GM12891 (cell line): ENCODE measurements around the gene TEAD1.

Experiments
- DNase-seq: peaks from one replicate; pipeline ENCODE4 v3.0.0; 2011; ENCODE audit warnings: low spot score; ENCODE audit not compliant: insufficient read length
- FAIRE-seq: peaks from 2 replicates; lab custom pipeline; 2011; peaks lifted over from hg19 to GRCh38; lab: Jason Lieb, UNC
- PAX5 ChIP-seq: IDR thresholded peaks from 2 replicates; pipeline ENCODE4 v1.6.1; 2011; ENCODE audit warnings: low read length, moderate library complexity, mild to moderate bottlenecking; ENCODE audit not compliant: insufficient read depth, severe bottlenecking
- POLR2A ChIP-seq: IDR thresholded peaks from 2 replicates; pipeline ENCODE4 v1.6.1; 2011; ENCODE audit warnings: low read depth, low read length, control low read depth
- POLR2AphosphoS5 ChIP-seq: IDR thresholded peaks from 2 replicates; pipeline ENCODE4 v1.6.1; 2011; ENCODE audit warnings: low read depth, low read length, control low read depth
- POU2F2 ChIP-seq: IDR thresholded peaks from 2 replicates; pipeline ENCODE4 v1.6.1; 2011; ENCODE audit warnings: low read depth, mild to moderate bottlenecking, control low read depth, low read length, moderate library complexity
- SPI1 ChIP-seq: IDR thresholded peaks from 2 replicates; pipeline ENCODE4 v1.6.1; 2011; ENCODE audit warnings: low read depth, low read length, control low read depth
- TAF1 ChIP-seq: IDR thresholded peaks from 2 replicates; pipeline ENCODE4 v1.6.1; 2011; ENCODE audit warnings: low read depth, low read length, control low read depth

TEAD1 gene

DNA sequence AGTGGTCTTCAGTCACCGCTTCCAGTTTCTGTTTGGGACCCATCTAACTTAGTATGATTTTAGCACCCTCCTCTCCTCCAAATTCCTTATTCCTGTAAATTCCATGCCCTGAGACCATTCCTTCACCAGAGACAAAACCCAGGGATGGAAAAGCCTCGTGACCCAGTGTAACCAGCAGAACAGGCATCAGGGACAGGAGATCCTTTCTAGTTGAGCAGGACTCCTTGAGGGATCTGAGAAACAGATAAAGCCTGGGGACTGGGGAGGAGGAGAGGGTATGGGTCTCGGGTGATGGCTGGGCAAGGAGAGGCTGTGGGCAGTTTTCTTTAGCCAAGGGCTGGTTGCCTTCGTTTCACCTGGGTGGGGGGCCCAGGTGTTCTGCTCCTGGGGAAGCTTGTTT is 40.9 kb downstream of the TEAD1 start:
- no peak for FAIRE-seq
- DNase-seq: no peak
- no peak for TF ChIP-seq SPI1
- no peak for TF ChIP-seq POLR2A
- no peak for TF ChIP-seq PAX5
- no peak for TF ChIP-seq POLR2AphosphoS5
- no peak for TF ChIP-seq TAF1

DNA sequence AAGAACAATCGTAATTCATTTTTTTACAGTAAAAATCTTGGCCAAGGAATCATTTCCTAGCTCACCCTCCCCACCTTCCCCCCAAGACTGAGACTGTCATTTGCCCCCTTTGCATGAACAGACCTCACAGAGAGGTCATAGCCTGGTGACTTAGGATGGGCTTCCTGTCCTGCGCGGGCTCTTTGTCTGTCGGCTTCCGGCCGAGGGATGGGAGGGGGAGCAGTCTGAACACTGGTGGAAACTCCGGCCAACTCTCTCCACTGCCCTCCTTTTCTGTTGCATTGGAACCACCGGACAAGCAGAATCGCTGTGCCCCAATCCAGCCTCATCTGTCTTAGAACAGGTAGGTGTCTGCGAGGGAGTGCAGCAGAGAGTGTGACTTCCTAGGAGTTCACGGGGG is 41.7 kb downstream of the TEAD1 start:
- no peak for DNase-seq
- TF ChIP-seq PAX5: no peak
- TF ChIP-seq SPI1: no peak
- no peak for TF ChIP-seq POU2F2
- no peak for TF ChIP-seq TAF1
- TF ChIP-seq POLR2AphosphoS5: no peak
- no peak for TF ChIP-seq POLR2A
- FAIRE-seq: no peak

DNA sequence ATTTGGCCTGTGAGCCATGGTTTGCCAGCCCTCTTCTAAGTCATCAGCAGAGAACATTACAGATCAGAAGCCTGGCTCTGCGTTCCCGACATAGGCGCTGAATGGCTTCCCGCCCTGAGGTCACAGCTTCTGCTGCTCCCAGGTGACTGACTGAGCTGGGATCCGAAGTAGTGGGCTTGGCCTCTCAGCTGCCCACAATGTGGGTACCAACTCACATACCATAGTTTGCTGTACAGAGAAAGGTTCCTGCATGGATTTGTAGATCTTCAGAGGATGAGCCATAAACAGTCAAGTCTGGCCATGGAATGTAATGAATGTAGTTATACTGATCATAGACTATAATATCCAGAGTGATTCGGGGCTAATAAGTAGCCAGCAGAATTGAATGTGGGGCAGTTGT is 42.6 kb downstream of the TEAD1 start:
- FAIRE-seq: no peak
- no peak for DNase-seq
- no peak for TF ChIP-seq TAF1
- no peak for TF ChIP-seq POLR2A
- no peak for TF ChIP-seq POLR2AphosphoS5
- TF ChIP-seq POU2F2: no peak
- TF ChIP-seq PAX5: no peak
- no peak for TF ChIP-seq SPI1

DNA sequence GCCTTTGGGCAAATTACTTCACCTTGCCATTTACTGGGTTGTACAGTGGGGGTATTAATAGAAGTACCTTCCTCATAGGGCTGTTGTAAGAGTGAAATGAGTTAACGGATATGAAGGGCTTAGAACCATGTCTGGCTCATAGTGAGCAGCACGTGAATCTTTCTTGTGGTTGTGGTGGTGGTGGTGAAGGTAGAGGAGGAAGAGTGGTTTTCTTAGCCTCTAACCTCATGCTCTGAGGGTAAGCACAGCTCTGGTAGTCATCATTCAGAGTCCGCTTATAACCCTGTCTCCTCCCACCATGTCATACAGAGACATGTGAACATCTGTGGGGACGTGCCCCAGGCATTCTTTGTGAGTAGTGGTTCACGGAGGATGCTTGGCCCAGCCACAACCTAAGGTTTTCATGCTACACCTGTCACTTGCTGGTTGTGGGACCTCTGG is 43.6 kb downstream of the TEAD1 start:
- TF ChIP-seq TAF1 (no peak), SPI1 (no peak), POLR2A (no peak), POU2F2 (no peak), PAX5 (no peak)
- DNase-seq (no peak), FAIRE-seq (peak; percentile 54)

DNA sequence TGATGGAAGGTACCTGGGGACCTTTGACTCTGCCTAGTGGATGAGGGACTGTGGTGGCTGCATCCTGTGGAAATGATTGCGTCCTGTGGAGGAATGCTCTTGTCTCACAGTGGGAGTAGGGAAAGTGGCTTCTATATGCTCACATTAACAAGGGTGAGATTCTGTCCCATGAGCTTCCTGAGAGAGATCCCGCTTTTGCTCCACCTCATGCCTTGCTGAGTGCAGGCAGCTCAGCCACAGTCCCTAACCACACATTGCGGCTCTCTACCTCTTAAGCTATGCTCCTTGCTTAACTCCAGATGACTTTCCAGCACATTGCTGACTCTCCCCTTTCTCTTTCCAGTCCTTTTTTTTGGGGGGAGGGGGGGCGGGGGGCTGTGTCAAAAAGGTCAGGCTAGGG is 45.0 kb downstream of the TEAD1 start:
- FAIRE-seq (no peak), DNase-seq (no peak)
- no peak for TF ChIP-seq POLR2AphosphoS5
- no peak for TF ChIP-seq TAF1
- no peak for TF ChIP-seq POU2F2
- no peak for TF ChIP-seq SPI1
- no peak for TF ChIP-seq POLR2A
- no peak for TF ChIP-seq PAX5

- no peak for DNase-seq
- TF ChIP-seq TAF1: no peak
- TF ChIP-seq POLR2AphosphoS5: no peak
- no peak for TF ChIP-seq PAX5
- no peak for FAIRE-seq
Measured at GRCh38 chr11:12721816-12722604, 47.8 kb downstream of the TEAD1 start.

DNA sequence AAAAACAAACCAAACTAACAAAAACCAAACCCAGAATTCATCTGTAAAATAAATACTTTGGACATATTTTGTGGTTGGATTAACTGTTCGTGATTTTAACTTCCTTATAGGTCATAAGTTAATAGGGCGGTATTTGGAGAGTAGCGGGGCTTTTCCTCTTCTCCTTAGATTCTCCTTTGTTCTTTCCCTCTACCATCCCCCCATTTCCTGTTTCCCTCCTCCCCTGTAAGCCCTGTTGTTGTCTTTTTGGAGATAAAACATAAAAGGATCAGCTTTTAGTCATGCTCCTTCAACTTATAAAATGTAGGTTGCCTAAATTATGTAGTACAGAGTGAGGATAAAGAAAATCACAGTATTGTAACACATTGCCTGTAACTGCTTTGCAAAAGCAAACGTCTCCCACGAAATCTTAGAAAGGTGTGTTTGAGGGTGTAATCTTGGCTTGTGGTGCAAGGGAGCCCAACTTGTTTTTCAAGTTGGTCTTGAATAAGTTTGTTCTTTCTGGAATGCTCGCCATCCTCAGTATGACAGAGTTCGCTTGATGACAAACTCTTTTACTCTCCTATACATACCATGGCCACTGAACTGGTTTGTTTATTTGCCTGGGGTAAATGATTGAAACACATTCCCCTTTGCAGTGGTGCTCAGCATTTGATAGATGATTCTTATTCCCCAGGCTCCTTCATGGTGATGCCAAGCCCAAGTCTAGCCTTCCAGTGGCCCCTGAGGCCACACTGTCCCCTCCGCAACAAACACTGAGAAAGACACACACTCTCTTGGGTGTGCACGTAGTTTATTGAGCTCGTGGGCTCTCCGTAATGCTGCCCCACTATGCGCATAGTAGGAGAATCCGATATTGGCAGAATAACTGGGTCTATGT is 49.4 kb downstream of the TEAD1 start:
- DNase-seq (no peak), FAIRE-seq (no peak)
- TF ChIP-seq SPI1: no peak
- TF ChIP-seq TAF1: no peak
- no peak for TF ChIP-seq POLR2A
- TF ChIP-seq POU2F2: no peak
- TF ChIP-seq POLR2AphosphoS5: no peak
- TF ChIP-seq PAX5: no peak

DNA sequence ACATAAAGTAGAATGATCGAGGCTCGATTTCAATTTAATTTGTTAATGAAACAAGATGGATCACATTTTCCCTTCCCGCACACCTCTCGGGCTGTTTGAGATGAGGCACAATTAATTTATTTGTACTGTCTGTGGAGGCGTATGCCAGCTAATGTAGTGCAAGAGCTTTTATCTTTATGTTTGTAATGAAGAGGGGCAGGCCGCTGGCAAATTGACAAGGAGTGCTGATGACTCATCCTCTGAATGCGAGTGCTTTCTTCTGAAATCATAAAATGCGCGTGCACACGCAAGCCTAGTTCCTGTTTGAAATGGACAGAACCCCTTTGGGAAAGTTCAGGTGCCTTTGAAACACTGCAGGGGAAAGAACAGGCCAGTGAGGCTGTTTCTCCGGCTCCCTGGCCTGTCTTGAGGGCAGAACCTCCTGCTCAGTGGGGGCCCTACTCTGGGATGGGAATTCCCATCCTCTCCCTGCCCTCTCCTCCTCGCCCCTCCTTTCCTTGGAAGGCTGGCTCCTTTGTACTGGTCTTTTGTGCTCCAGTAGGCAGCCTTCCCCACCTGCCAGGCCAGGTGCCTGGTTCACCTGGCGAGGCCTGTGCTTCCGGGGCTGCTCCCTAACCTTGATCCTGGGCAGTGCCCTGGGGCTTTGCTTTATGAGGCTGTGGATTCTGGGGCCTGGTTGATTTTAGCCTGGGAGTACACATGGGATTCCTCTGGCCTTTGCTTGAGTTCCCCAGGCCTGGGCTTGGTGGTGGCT is 50.3 kb downstream of the TEAD1 start:
- no peak for DNase-seq
- no peak for FAIRE-seq
- no peak for TF ChIP-seq POLR2A
- TF ChIP-seq POU2F2: no peak
- TF ChIP-seq TAF1: no peak
- no peak for TF ChIP-seq PAX5
- no peak for TF ChIP-seq POLR2AphosphoS5
- no peak for TF ChIP-seq SPI1

- DNase-seq: no peak
- no peak for TF ChIP-seq TAF1
- TF ChIP-seq SPI1: no peak
- no peak for TF ChIP-seq PAX5
- TF ChIP-seq POU2F2: no peak
- no peak for TF ChIP-seq POLR2AphosphoS5
- FAIRE-seq: no peak
Measured at GRCh38 chr11:12725055-12725862, 51.0 kb downstream of the TEAD1 start.
